Heart right ventricle (tissue), 16 donors: Measurements from ENCODE around the gene MIS18BP1. TPM values are rescaled to one million over a fixed set of nuclear protein-coding genes. Genes with fewer than 3 reads are reported as not detected.

Source experiments
- ATAC-seq, 8 donors: fragments of 200-7000 bp; cut with Tn5 transposase; one replicate each; pipeline ENCODE4 v1.9.1; 2020; ENCODE audit warnings: mild to moderate bottlenecking in 8 of 8, moderate library complexity in 8 of 8, moderate number of reproducible peaks in 1 of 8
- DNase-seq, 2 donors: peaks; one replicate each; pipeline ENCODE4 v3.0.0-alpha.2; 2020
- H3K27ac ChIP-seq, 10 donors: fragments of 200-600 bp; sonication (generic) in 2 of 10; one replicate each; pipeline versions ENCODE4 v1.5.0 to v1.8.0; 2020 to 2022; ENCODE audit warnings: mild to moderate bottlenecking in 3 of 10
- H3K27me3 ChIP-seq, 7 donors: fragments of 200-600 bp; one replicate each; pipeline ENCODE4 v1.8.0; 2021 to 2022; ENCODE audit warnings: mild to moderate bottlenecking in 2 of 7
- H3K36me3 ChIP-seq, 9 donors: fragments of 200-600 bp; sonication (generic) in 1 of 9; one replicate each; pipeline versions ENCODE4 v1.5.0 to v1.8.0; 2020 to 2022; ENCODE audit warnings: mild to moderate bottlenecking in 2 of 9
- H3K4me1 ChIP-seq, 9 donors: fragments of 200-600 bp; sonication (generic) in 1 of 9; one replicate each; pipeline versions ENCODE4 v1.5.0 to v1.8.0; 2020 to 2022; ENCODE audit warnings: mild to moderate bottlenecking in 4 of 9
- H3K4me3 ChIP-seq, 10 donors: fragments of 200-600 bp; sonication (generic) in 2 of 10; one replicate each; pipeline versions ENCODE4 v1.5.0 to v1.8.0; 2020 to 2022; ENCODE audit warnings: mild to moderate bottlenecking in 7 of 10, moderate library complexity in 2 of 10
- H3K9me3 ChIP-seq, 11 donors: fragments of 200-600 bp in 10 of 11; sonication (generic) in 2 of 11; one replicate each; pipeline versions ENCODE4 v1.5.0 to v1.8.0; 2013 to 2022; ENCODE audit warnings: mild to moderate bottlenecking in 2 of 11, control low read depth in 1 of 11, moderate library complexity in 1 of 11
- WGBS, 2 donors: extraction: QIAGEN DNeasy Blood & Tissue Kit; methylation state at CpG; one replicate each; pipeline ENCODE4 v1.1.7; 2013; ENCODE audit warnings: inconsistent platforms in 1 of 2; 5-methylcytosine and 5-hydroxymethylcytosine counted together
- intact Hi-C, 10 donors: fragments of 100-400 bp; cut with DNase I; formaldehyde crosslinking; loops; one replicate each; pipeline versions ENCODE4 v1.11.1 to v1.14.2; 2022
- polyA plus RNA-seq, 2 donors: library from polyadenylated mRNA; stranded (reverse); fragments of 200-250 nt; gene quantifications; one replicate each; pipeline ENCODE4 v1.2.3, GENCODE V29; 2013
- total RNA-seq, 10 donors: library from RNA; stranded (reverse); fragmentation: NEBNext Ultra II Directional in 3 of 10; extraction: Animal tissue kit (Norgen Biotek cat#: 25700) in 3 of 10; gene quantifications; one replicate each; pipeline versions ENCODE4 v1.2.1 to v1.2.4, GENCODE V29; 2021 to 2023
- TF ChIP-seq, protein P1 (sequence below), 9 donors: fragments of 200-600 bp; sonication (generic) in 2 of 9; IDR thresholded peaks; one replicate each; pipeline versions ENCODE4 v1.5.0 to v1.8.0; 2021 to 2022; ENCODE audit warnings: antibody characterized with exemption in 9 of 9, mild to moderate bottlenecking in 5 of 9, moderate library complexity in 1 of 9
- donor health status: Arrhythmogenic right ventricular cardiomyopathy.
- donor health status: ischemic (EF 13 %, LVEDD 7.1; RV severe dilation, severe dysfunction).
- donor health status: healthy with polysubstance abuse.
- donor health status: DM: no; HTN: yes; CAD: no.
- donor health status: DM: no; HTN: no; CAD: no.
- donor health status: ischemic (EF 25% LVEDD 6.9; RV normal size, moderate dysfunction).
- donor health status: ischemic (EF 25% LVEDD 5.7; RV mildly dilated, moderate dysfunction).
- donor health status: healthy.
- donor health status: DM: yes; HTN: yes; CAD: no.
- donor health status: Ischemic cardiomyopathy.
- donor health status: ischemic (EF 35%, LVEDD 5.7; RV mildly dilated, moderate dysfunction).
- donor health status: nonischemic (EF 11% LVEDD 7.7; RV severe dilation, severe dysfunction).
- donor health status: DM: yes; HTN: yes; CAD: no.
- donor health status: PGD.
- donor health status: ischemic (EF 29% LVEDD 5.4; RV normal size, mild dysfunction).
- donor health status: nonischemic (EF 23%, LVEDD 6.1; RV moderate dilation, normal function).

Gene MIS18BP1
- total and polyA plus RNA-seq, 12 donors: 2.4 to 11.2 (median 7.4) TPM

DNA sequence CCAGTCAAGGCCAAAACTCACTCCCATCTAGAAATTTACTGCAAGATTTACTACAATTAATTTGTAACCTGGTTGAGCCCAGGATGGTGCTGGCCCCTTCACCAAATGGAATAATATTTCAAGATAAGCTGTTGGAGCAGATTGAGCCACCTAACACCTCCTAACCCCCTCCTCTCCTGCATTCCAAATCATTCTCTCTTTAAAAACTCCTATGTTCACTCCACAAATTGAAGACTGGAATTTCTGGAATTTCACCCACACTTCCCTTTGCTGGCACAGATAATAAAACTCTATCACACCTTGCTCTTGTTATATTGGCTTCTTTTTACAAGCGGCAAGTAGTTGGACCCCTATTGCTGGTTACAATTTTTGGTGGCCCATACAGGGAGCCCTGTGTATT lies 41.7 kb downstream of the MIS18BP1 start:
- Histone ChIP-seq H3K4me1 (peaks cover 0 to 6% (median 0%) of the 10 kb centered on the region in 9 donors), H3K27me3 (no peaks in the 10 kb centered on the region), H3K9me3 (no peaks in the 10 kb centered on the region), H3K4me3 (no peak overlapping the region), H3K27ac (no peak overlapping the region), H3K36me3 (peaks cover 0 to 99% (median 3%) of the 10 kb centered on the region in 9 donors)
- WGBS, 2 donors: 96 to 100% methylated on average over 1 of the region's 1 CpG
- intact Hi-C loops: no loop called here
- TF ChIP-seq, protein P1, sequence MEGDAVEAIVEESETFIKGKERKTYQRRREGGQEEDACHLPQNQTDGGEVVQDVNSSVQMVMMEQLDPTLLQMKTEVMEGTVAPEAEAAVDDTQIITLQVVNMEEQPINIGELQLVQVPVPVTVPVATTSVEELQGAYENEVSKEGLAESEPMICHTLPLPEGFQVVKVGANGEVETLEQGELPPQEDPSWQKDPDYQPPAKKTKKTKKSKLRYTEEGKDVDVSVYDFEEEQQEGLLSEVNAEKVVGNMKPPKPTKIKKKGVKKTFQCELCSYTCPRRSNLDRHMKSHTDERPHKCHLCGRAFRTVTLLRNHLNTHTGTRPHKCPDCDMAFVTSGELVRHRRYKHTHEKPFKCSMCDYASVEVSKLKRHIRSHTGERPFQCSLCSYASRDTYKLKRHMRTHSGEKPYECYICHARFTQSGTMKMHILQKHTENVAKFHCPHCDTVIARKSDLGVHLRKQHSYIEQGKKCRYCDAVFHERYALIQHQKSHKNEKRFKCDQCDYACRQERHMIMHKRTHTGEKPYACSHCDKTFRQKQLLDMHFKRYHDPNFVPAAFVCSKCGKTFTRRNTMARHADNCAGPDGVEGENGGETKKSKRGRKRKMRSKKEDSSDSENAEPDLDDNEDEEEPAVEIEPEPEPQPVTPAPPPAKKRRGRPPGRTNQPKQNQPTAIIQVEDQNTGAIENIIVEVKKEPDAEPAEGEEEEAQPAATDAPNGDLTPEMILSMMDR (IDR thresholded peaks at IDR 0.05): no peak
- DNase-seq (no peak), ATAC-seq (no peak)

DNA sequence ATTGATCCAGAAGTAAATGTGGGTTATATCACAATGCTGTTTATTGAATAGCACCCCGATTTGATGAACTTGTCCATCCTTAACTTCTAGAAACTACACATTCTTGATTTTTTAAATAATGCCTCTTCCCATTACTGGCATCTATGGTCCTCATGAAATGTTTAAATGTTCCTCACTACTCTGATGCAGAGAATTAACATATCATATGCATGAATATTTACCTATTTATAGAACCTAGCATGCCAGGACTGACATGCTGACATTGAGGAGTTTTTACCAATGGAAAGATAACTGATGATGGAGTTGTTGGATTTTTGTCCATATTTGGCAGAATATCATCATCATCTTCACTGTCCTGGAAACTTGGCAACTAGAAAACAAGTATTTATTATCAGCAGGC lies 42.8 kb downstream of the MIS18BP1 start:
- no peaks in the 10 kb centered on the region for H3K9me3 ChIP-seq
- TF ChIP-seq, protein P1 (IDR thresholded peaks at IDR 0.05): no peak
- H3K4me3 ChIP-seq: no peak overlapping the region
- peaks cover 0 to 6% (median 0%) of the 10 kb centered on the region in 9 donors for H3K4me1 ChIP-seq
- ATAC-seq (no peak), DNase-seq (no peak)
- WGBS, 2 donors: 100% methylated on average over 1 of the region's 1 CpG
- no peak overlapping the region for H3K27ac ChIP-seq
- intact Hi-C loops: no loop called here
- H3K36me3 ChIP-seq: peaks cover 0 to 99% (median 3%) of the 10 kb centered on the region in 9 donors
- no peaks in the 10 kb centered on the region for H3K27me3 ChIP-seq

DNA sequence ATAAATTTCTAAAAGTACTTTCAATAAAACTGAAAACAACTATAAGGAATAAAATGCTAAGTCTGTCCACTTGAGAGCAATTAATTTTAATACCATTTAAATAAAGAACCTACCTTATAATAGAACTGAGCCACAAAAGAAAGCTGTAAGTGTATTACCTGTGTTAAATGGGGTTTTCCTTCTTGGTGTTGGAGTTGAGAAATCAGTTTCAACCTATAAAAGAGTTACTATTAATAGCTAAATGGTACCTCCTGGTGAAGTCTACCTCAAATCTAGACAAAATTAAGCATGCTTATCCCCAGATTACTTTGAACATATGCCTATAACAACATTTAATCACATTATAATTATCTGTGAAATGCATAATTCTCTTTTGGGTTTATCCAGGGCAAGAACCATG lies 48.8 kb downstream of the MIS18BP1 start:
- H3K4me1 ChIP-seq: no peaks in the 10 kb centered on the region
- H3K36me3 ChIP-seq: peaks cover 0 to 97% (median 5%) of the 10 kb centered on the region in 9 donors
- H3K4me3 ChIP-seq: no peak overlapping the region
- intact Hi-C loops: no loop called here
- TF ChIP-seq, protein P1 (IDR thresholded peaks at IDR 0.05): no peak
- DNase-seq: no peak
- no peak overlapping the region for H3K27ac ChIP-seq
- H3K27me3 ChIP-seq: no peaks in the 10 kb centered on the region
- ATAC-seq: no peak
- H3K9me3 ChIP-seq: no peaks in the 10 kb centered on the region

DNA sequence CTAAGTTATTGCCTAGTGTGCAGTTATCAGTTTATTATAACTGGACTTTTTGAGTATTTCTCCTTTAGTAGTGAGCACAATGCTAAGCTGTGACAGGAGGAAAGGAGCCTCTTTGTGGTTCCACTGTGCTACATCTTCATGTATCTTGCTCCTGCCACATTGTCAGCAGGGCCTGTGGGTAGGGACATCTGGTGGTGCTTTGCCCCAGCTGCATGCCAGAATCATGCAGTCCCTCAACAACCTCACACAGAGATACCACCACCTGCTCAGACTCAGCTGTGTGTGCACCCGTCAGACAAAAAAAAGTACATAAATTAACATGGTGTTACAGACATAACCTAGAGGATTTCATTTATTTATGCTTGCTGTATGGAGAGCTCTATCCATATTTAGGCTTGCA lies 51.1 kb downstream of the MIS18BP1 start:
- no peaks in the 10 kb centered on the region for H3K4me1 ChIP-seq
- TF ChIP-seq, protein P1 (IDR thresholded peaks at IDR 0.05): peak in 4 of 9 donors; percentile 11 to 26 (median 16)
- H3K36me3 ChIP-seq: peaks cover 0 to 74% (median 5%) of the 10 kb centered on the region in 9 donors
- no peak overlapping the region for H3K4me3 ChIP-seq
- no peaks in the 10 kb centered on the region for H3K9me3 ChIP-seq
- no peaks in the 10 kb centered on the region for H3K27me3 ChIP-seq
- intact Hi-C loops: no loop called here
- H3K27ac ChIP-seq: no peak overlapping the region
- WGBS, 2 donors: 70 to 79% methylated on average over 1 of the region's 1 CpG
- no peak for DNase-seq
- ATAC-seq: peak in 1 of 8 donors; percentile 40
